WTC11 (cell line): ENCODE measurements around the gene KLF2.

ENCODE experiments used
- CTCF ChIP-seq: fragments of 200-600 bp; IDR thresholded peaks from 2 replicates; pipeline ENCODE4 v1.8.0; 2022; ENCODE audit warnings: antibody characterized with exemption
- ESRRA ChIP-seq: sonication (generic); formaldehyde crosslinking; IDR thresholded peaks from 2 replicates; pipeline ENCODE4 v1.8.1; 2022; ENCODE audit warnings: mild to moderate bottlenecking, missing genetic modification reagents, borderline replicate concordance
- JUN ChIP-seq: sonication (generic); formaldehyde crosslinking; IDR thresholded peaks from 2 replicates; pipeline ENCODE4 v1.8.0; 2023; ENCODE audit warnings: mild to moderate bottlenecking, missing genetic modification reagents

GRCh38 chr19:16370641-16371391, 46.2 kb downstream of the KLF2 start:
- TF ChIP-seq JUN (no peak), CTCF (no peak), ESRRA (CRISPR knock-in tag) (no peak)
